Keratinocyte (primary cell): ENCODE data around the gene MRM2. TPM values are rescaled to one million over a fixed set of nuclear protein-coding genes. Genes with fewer than 3 reads are reported as not detected.

Experiments
- DNase-seq: peaks from one replicate; pipeline ENCODE4 v3.0.0-alpha.2; 2011; ENCODE audit warnings: low read depth, missing footprints, low spot score
- FAIRE-seq: peaks from 2 replicates; lab custom pipeline; 2011; peaks lifted over from hg19 to GRCh38; lab: Jason Lieb, UNC
- H2AFZ ChIP-seq: 2 replicates; pipeline ENCODE4 v1.6.0; 2012; ENCODE audit warnings: low read length, control low read depth, inconsistent platforms; ENCODE audit not compliant: control insufficient read depth
- H3K27ac ChIP-seq: 2 replicates; pipeline ENCODE4 v1.5.1; 2011; ENCODE audit warnings: low read length; ENCODE audit not compliant: control insufficient read depth, insufficient read depth
- H3K27me3 ChIP-seq: 3 replicates; pipeline ENCODE4 v1.6.0; 2011; ENCODE audit warnings: low read length; ENCODE audit not compliant: control insufficient read depth, insufficient read depth; ENCODE audit errors: extremely low read depth
- H3K36me3 ChIP-seq, 2 experiments: 2 replicates in 1 of 2; 3 replicates in 1 of 2; pipeline ENCODE4 v1.5.1; 2011; ENCODE audit warnings: low read length in 2 of 2, mild to moderate bottlenecking in 1 of 2; ENCODE audit not compliant: control insufficient read depth in 2 of 2, insufficient read depth in 2 of 2; ENCODE audit errors: extremely low read depth in 1 of 2
- H3K4me1 ChIP-seq: 3 replicates; pipeline ENCODE4 v1.5.1; 2011; ENCODE audit warnings: low read length; ENCODE audit not compliant: control insufficient read depth, insufficient read depth; ENCODE audit errors: extremely low read depth
- H3K4me2 ChIP-seq: 3 replicates; pipeline ENCODE4 v1.6.0; 2011; ENCODE audit warnings: low read depth, low read length; ENCODE audit not compliant: control insufficient read depth, insufficient read depth; ENCODE audit errors: extremely low read depth
- H3K4me3 ChIP-seq, 3 experiments: fragments of 200-600 bp in 1 of 3; sonication (generic) in 1 of 3; 2 replicates in 2 of 3; 3 replicates in 1 of 3; pipeline ENCODE4 v1.5.1; 2011 to 2016; ENCODE audit warnings: low read length in 3 of 3, mild to moderate bottlenecking in 3 of 3, control low read depth in 2 of 3, inconsistent platforms in 1 of 3, low read depth in 1 of 3, mixed read lengths in 1 of 3, mixed run types in 1 of 3, moderate library complexity in 1 of 3; ENCODE audit not compliant: control insufficient read depth in 2 of 3, insufficient read depth in 2 of 3; ENCODE audit errors: extremely low read depth in 1 of 3
- H3K79me2 ChIP-seq: 2 replicates; pipeline ENCODE4 v1.6.0; 2012; ENCODE audit warnings: low read length; ENCODE audit not compliant: control insufficient read depth, insufficient read depth
- H3K9ac ChIP-seq: 3 replicates; pipeline ENCODE4 v1.6.0; 2011; ENCODE audit warnings: low read length; ENCODE audit not compliant: control insufficient read depth, insufficient read depth; ENCODE audit errors: extremely low read depth
- H3K9me1 ChIP-seq: 3 replicates; pipeline ENCODE4 v1.6.0; 2011; ENCODE audit warnings: low read length; ENCODE audit not compliant: control insufficient read depth, insufficient read depth; ENCODE audit errors: extremely low read depth
- H3K9me3 ChIP-seq: 2 replicates; pipeline ENCODE4 v1.5.1; 2012; ENCODE audit warnings: low read depth, low read length; ENCODE audit not compliant: control insufficient read depth
- H4K20me1 ChIP-seq: 3 replicates; pipeline ENCODE4 v1.6.0; 2011; ENCODE audit warnings: low read length; ENCODE audit not compliant: control insufficient read depth, insufficient read depth; ENCODE audit errors: extremely low read depth
- CTCF ChIP-seq, 3 experiments: IDR thresholded peaks in 1 of 3; conservative IDR thresholded peaks in 1 of 3; optimal IDR thresholded peaks in 1 of 3; 2 replicates in 2 of 3; 3 replicates in 1 of 3; pipeline versions ENCODE3 to v1.5.1; 2011; ENCODE audit warnings: low read length in 3 of 3, mild to moderate bottlenecking in 3 of 3, moderate library complexity in 2 of 3, control low read depth in 1 of 3, inconsistent platforms in 1 of 3; ENCODE audit not compliant: insufficient read depth in 2 of 3; ENCODE audit errors: extremely low read depth in 1 of 3
- EZH2 ChIP-seq: IDR thresholded peaks from one replicate; pipeline ENCODE4 v1.6.1; 2012; ENCODE audit warnings: inconsistent platforms, mild to moderate bottlenecking, low read length, moderate library complexity
- dilution Hi-C: fragments of 300-500 bp; cut with MboI; formaldehyde crosslinking; loops from one replicate; pipeline ENCODE4 v1.7.0; 2020; ENCODE audit warnings: low sequenced_read_pairs; ENCODE audit not compliant: extremely low pct_ligation_motif_present
- polyA plus RNA-seq, 5 experiments: library from polyadenylated mRNA; depleted of rRNA in 3 of 5; stranded (reverse) in 3 of 5; stranded (forward) in 1 of 5; unstranded in 1 of 5; fragments of >200 nt; gene quantifications; 1 replicate in 1 of 5; 2 replicates in 3 of 5; 3 replicates in 1 of 5; pipeline versions ENCODE4 v1.2.1 to v1.2.3, GENCODE V29; 2011 to 2012; ENCODE audit warnings: missing spikeins in 2 of 5, low read depth in 1 of 5, low replicate concordance in 1 of 5

The MRM2 gene
- polyA plus RNA-seq, 1 donor (not counting 4 experiments of a cell fraction or from before 2014, with no cell fraction given): 21.5 TPM

GRCh38 chr7:2253525-2254244, 11.7 kb upstream of the MRM2 start:
- no peak overlapping the region for H2AFZ ChIP-seq
- dilution Hi-C loops: no loop called here
- no peak for FAIRE-seq
- no peaks in the 10 kb centered on the region for H3K79me2 ChIP-seq
- H3K27ac ChIP-seq: no peak overlapping the region
- no peak overlapping the region for H3K9ac ChIP-seq
- H3K9me3 ChIP-seq: no peaks in the 10 kb centered on the region
- H3K36me3 ChIP-seq: peaks cover 0 to 6% of the 10 kb centered on the region in 2 experiments
- no peak overlapping the region for H3K4me2 ChIP-seq
- H3K4me3 ChIP-seq: no peak overlapping the region
- DNase-seq: no peak
- no peaks in the 10 kb centered on the region for H3K27me3 ChIP-seq
- H4K20me1 ChIP-seq: no peaks in the 10 kb centered on the region
- H3K4me1 ChIP-seq: peaks cover 8% of the 10 kb centered on the region
- TF ChIP-seq EZH2: no peak
- TF ChIP-seq CTCF (optimal IDR thresholded peaks at IDR 0.05 in 1 of 3, IDR thresholded peaks at IDR 0.05 in 1 of 3, conservative IDR thresholded peaks at IDR 0.05 in 1 of 3; ENCODE audit: extremely low read depth in 1 of 3, insufficient read depth in 2 of 3, low read length in 3 of 3): no peak
- H3K9me1 ChIP-seq: no peaks in the 10 kb centered on the region

- Histone ChIP-seq H3K4me2 (no peak overlapping the region), H3K27me3 (no peaks in the 10 kb centered on the region), H3K9me3 (no peaks in the 10 kb centered on the region), H3K79me2 (no peaks in the 10 kb centered on the region), H3K4me3 (no peak overlapping the region), H4K20me1 (no peaks in the 10 kb centered on the region), H3K4me1 (peaks cover 11% of the 10 kb centered on the region), H2AFZ (no peak overlapping the region), H3K27ac (no peak overlapping the region), H3K9ac (no peak overlapping the region), H3K9me1 (no peaks in the 10 kb centered on the region), H3K36me3 (peaks cover 0 to 6% of the 10 kb centered on the region in 2 experiments)
- no peak for FAIRE-seq
- DNase-seq: no peak
- dilution Hi-C loops: no loop called here
- no peak for TF ChIP-seq CTCF (optimal IDR thresholded peaks at IDR 0.05 in 1 of 3, IDR thresholded peaks at IDR 0.05 in 1 of 3, conservative IDR thresholded peaks at IDR 0.05 in 1 of 3; ENCODE audit: extremely low read depth in 1 of 3, insufficient read depth in 2 of 3, low read length in 3 of 3)
- TF ChIP-seq EZH2: no peak
Observed at GRCh38 chr7:2253021-2253420, 11.0 kb upstream of the MRM2 start.
